Astrocyte of the cerebellum (primary cell): ENCODE data around the gene POC5.

Source experiments
- DNase-seq: peaks from one replicate; pipeline ENCODE4 v3.0.0-alpha.2; 2011; ENCODE audit warnings: low read depth
- H3K4me3 ChIP-seq: 2 replicates; pipeline ENCODE4 v1.5.1; 2011; ENCODE audit warnings: mild to moderate bottlenecking, low read depth, low read length, moderate library complexity
- in situ Hi-C: cut with HindIII; loops from 2 replicates; pipeline ENCODE4 v1.10.0; 2017; ENCODE audit warnings: low sequenced_read_pairs
- TF ChIP-seq, protein P1 (sequence below): IDR thresholded peaks from 2 replicates; pipeline ENCODE4 v1.5.1; 2012; ENCODE audit warnings: low read length, low read depth, moderate library complexity, mild to moderate bottlenecking; ENCODE audit errors: missing control alignments

Gene POC5

DNA sequence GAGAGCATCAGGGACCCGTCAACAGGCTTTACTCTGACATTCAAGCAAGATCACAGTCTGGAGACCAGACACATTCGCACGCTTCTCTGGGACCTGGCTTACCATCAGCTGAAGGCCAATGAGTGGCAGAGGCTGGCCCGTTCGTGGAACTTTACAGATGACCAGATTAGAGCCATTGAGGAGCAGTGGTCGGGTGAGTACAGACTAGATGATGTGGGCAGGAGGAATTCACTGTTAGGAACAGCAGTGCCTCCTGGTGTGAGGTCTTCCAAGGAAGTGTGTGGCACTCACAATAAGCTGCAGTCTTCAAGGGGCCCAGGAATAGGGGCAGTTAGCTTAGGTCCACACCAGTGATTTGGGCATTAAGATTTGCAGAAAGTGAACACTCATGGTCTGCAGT is 50.4 kb downstream of the POC5 start:
- in situ Hi-C loops: loop anchor here (5.0 kb wide), 1 partner anchor 50 kb away; no protein-coding TSS in a partner anchor
- TF ChIP-seq, protein P1, sequence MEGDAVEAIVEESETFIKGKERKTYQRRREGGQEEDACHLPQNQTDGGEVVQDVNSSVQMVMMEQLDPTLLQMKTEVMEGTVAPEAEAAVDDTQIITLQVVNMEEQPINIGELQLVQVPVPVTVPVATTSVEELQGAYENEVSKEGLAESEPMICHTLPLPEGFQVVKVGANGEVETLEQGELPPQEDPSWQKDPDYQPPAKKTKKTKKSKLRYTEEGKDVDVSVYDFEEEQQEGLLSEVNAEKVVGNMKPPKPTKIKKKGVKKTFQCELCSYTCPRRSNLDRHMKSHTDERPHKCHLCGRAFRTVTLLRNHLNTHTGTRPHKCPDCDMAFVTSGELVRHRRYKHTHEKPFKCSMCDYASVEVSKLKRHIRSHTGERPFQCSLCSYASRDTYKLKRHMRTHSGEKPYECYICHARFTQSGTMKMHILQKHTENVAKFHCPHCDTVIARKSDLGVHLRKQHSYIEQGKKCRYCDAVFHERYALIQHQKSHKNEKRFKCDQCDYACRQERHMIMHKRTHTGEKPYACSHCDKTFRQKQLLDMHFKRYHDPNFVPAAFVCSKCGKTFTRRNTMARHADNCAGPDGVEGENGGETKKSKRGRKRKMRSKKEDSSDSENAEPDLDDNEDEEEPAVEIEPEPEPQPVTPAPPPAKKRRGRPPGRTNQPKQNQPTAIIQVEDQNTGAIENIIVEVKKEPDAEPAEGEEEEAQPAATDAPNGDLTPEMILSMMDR: no peak
- no peak for DNase-seq
- no peak overlapping the region for H3K4me3 ChIP-seq

DNA sequence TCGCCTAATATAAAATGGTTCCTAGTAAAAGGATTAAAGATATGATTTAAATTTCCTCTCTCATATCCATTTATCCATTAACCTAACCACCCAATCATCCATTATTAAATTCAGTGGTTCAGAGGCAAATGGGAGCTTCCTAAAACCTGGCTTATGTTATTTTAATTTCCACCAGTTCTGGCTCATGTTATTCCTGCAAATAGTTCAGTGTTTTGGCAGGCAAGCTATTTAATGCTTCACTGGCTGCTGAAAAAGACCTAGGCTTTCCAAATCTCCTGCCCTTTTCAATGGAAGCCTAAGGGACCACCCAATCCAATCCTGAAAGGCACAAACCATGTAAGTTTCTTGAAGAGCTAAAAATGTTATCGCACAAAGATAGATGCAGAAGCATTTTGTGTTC is 52.3 kb downstream of the POC5 start:
- no peak overlapping the region for H3K4me3 ChIP-seq
- TF ChIP-seq, protein P1: no peak
- DNase-seq: no peak
- in situ Hi-C loops: loop anchor here (5.0 kb wide), 1 partner anchor 48 kb away; no protein-coding TSS in a partner anchor

DNA sequence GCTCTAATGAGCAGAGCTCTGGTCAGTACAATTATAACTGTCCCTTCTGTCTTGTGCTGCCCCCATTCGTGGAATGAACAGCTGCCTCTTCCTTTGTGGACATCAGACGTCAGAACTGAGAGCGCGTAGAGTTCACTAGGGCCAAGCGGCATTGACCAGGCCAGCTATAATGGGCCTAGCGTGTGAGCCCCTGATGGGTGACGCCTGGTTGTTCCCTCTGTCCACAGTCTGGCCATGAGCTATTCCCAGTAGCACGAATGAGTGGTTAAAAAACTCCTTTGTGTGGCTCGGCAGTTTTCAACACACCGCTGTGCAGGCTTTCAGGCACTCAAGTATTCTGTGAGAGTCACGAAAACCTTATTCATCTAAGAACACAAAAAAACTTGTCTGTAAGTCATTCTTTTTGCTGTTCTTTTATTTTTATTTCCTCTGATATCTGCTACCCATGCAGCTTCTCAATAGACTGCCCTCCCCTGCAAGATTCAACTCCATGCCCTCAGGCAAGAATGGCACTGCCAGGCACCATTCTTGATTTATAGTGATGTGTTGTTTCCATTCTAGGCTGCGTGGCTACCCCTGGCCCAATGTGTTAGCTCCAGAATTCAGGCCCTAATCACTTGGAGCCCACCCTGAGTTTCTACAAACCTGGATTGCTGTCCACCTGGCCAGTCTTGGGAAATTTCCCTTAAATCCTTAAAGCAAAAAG is 53.5 kb downstream of the POC5 start:
- no peak overlapping the region for H3K4me3 ChIP-seq
- no peak for DNase-seq
- TF ChIP-seq, protein P1: no peak
- in situ Hi-C loops: no loop called here

DNA sequence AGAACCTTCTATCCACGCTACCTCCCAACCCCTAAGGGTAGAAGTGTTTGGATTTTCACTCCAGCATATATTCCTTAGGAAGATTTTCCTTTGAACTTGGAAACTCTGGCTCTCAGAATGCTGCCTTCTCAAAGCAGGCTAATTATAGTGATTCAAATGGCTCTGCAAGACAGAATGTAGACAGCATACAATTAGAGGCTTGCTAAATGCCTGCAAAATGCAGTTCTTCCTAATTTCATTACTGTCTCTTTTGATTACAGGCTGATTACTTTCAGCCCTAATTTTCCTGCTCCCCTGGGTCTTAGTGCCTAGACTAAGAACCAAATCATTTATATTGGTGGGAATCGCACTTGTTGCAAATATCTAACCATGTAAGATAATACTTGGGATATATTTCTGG is 55.2 kb downstream of the POC5 start:
- in situ Hi-C loops: no loop called here

DNA sequence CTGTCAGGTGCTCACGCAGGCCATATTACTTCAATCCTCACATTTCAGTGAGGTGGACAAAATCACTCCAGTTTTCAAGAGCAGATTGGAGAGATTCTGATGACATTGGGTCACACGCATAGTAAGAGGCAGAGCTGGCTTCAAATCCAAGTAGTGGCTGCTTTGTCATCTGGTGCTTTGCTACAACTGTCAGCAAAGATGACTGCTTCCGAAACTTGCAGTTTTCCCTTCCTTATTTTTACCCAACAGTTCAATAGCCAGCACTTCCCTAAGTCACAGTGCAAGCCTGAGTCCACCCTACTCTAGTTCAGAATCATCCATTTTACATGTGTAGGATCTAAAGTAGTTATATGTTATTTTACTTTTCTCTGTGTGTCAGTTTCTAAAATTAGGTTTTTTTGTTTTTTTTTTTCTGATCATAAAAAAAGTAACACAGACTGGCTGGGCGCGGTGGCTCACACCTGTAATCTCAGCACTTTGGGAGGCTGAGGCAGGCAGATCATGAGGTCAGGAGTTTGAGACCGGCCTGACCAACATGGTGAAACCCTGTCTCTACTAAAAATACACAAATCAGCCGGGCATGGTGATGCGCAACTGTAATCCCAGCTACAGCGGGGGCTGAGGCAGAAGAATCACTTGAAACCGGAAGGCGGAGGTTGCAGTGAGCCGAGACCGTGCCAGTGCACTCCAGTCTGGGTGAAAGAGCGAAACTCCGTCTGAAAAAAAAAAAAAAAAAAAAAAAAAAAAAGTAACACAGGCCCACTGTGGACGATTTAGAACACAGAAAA is 56.4 kb downstream of the POC5 start:
- in situ Hi-C loops: no loop called here
- DNase-seq: no peak
- TF ChIP-seq, protein P1: no peak
- no peak overlapping the region for H3K4me3 ChIP-seq

More for the DNA sequence above, 55.2 kb downstream of the POC5 start:
- no peak overlapping the region for H3K4me3 ChIP-seq
- DNase-seq: no peak
- TF ChIP-seq, protein P1: no peak

DNA sequence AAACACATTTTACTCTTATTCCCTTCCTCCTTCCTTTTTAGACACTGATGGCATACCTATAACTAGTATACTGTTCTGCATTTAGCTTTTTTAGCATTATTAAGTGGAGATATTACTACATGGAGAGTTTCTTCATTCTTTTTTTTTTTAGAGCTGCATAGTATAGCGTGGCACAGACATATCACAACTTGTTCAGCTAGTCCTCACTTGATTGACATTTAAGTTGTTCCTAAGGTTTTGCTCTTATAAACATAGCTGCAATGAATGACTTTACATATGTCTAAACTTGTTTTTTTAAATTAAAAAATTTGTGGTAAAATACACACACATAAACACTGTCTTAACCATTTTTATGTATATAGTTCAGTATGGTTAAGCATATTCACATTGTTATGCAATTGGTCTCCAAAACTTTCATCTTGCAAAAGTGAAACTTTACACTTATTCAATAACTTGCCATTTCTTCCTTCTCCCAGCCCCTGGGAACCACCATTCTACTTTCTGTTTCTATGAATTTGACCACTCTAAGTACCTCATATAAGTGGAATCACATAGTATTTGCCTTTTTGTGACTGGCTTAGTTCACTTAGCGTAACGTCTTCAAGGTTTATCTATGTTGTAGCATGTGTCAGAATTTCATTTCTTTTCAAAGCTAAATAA is 57.3 kb downstream of the POC5 start:
- H3K4me3 ChIP-seq: no peak overlapping the region
- no peak for DNase-seq
- in situ Hi-C loops: no loop called here
- TF ChIP-seq, protein P1: no peak
